HG03196 (cell line): ENCODE data around the gene PDK1.
"Not testable (repeated sequence)": the region's sequence is repeated elsewhere in the genome, so short reads cannot be mapped to it uniquely, and the experiment has no call there.

Experiments
- ATAC-seq: cut with Tn5 transposase; IDR thresholded peaks from one replicate; pipeline ENCODE4 v1.9.1; 2021; ENCODE audit not compliant: unreplicated experiment

Gene PDK1

GRCh38 chr2:172555522-172556283 is at the start of gene PDK1:
Gene PDK1 (plus strand): TSS chr2:172556090. CDS start chr2:172556151, 61 bp downstream.
- ATAC-seq, result peak; percentile 89

GRCh38 chr2:172507199-172507598 is 48.7 kb upstream of the PDK1 start:
- ATAC-seq, result no peak

GRCh38 chr2:172510088-172510487 is 45.8 kb upstream of the PDK1 start:
- ATAC-seq, result no peak

- ATAC-seq, result no peak
Observed at GRCh38 chr2:172510548-172510947, 45.3 kb upstream of the PDK1 start.

GRCh38 chr2:172512810-172513523 is 42.9 kb upstream of the PDK1 start:
- ATAC-seq, result no peak

- no peak for ATAC-seq
Observed at GRCh38 chr2:172513524-172513900, 42.4 kb upstream of the PDK1 start.

GRCh38 chr2:172513935-172514586 is 41.8 kb upstream of the PDK1 start:
- no peak for ATAC-seq

GRCh38 chr2:172516299-172516698 is 39.6 kb upstream of the PDK1 start:
- ATAC-seq, result no peak

GRCh38 chr2:172518995-172519394 is 36.9 kb upstream of the PDK1 start:
- ATAC-seq, result no peak

GRCh38 chr2:172525601-172526000 is 30.3 kb upstream of the PDK1 start:
- ATAC-seq, result no peak

GRCh38 chr2:172531309-172531708 is 24.6 kb upstream of the PDK1 start:
- no peak for ATAC-seq

- ATAC-seq, result not testable (repeated sequence)
Observed at GRCh38 chr2:172532461-172532860, 23.4 kb upstream of the PDK1 start.

- no peak for ATAC-seq
Observed at GRCh38 chr2:172533687-172534086, 22.2 kb upstream of the PDK1 start.

- no peak for ATAC-seq
Observed at GRCh38 chr2:172535119-172535518, 20.8 kb upstream of the PDK1 start.

GRCh38 chr2:172537851-172538250 is 18.0 kb upstream of the PDK1 start:
- not testable (repeated sequence) for ATAC-seq

- ATAC-seq, result no peak
Observed at GRCh38 chr2:172539767-172540166, 16.1 kb upstream of the PDK1 start.

GRCh38 chr2:172540421-172540820 is 15.5 kb upstream of the PDK1 start:
- no peak for ATAC-seq

- no peak for ATAC-seq
Observed at GRCh38 chr2:172545408-172546075, 10.3 kb upstream of the PDK1 start.

- no peak for ATAC-seq
Observed at GRCh38 chr2:172549131-172549530, 6.8 kb upstream of the PDK1 start.

GRCh38 chr2:172549802-172550201 is 6.1 kb upstream of the PDK1 start:
- not testable (repeated sequence) for ATAC-seq

GRCh38 chr2:172550419-172550818 is 5.5 kb upstream of the PDK1 start:
- ATAC-seq, result no peak
